PFSK-1 (cell line): ENCODE results near the gene PICALM.

ENCODE experiments used
- FOXP2 ChIP-seq: optimal IDR thresholded peaks from 2 replicates; pipeline ENCODE3; 2011; ENCODE audit warnings: borderline replicate concordance, control low read depth, inconsistent platforms; ENCODE audit not compliant: insufficient read depth; ENCODE audit errors: extremely low read length, extremely low read depth
- POLR2AphosphoS5 ChIP-seq: IDR thresholded peaks from 2 replicates; pipeline ENCODE4 v1.6.1; 2012; ENCODE audit warnings: low read depth, mild to moderate bottlenecking, control low read depth, low read length, moderate library complexity
- REST ChIP-seq, 2 experiments: IDR thresholded peaks; 2 replicates each; pipeline versions ENCODE4 v1.6.1 to v1.8.0; 2011 to 2012; ENCODE audit warnings: low read depth in 2 of 2, low read length in 2 of 2, control low read depth in 1 of 2, inconsistent platforms in 1 of 2, mild to moderate bottlenecking in 1 of 2, moderate library complexity in 1 of 2; ENCODE audit not compliant: insufficient read depth in 1 of 2
- SIN3A ChIP-seq: IDR thresholded peaks from 2 replicates; pipeline ENCODE4 v1.6.1; 2012; ENCODE audit warnings: mild to moderate bottlenecking, low read length, moderate library complexity, borderline replicate concordance; ENCODE audit not compliant: insufficient read depth
- TAF1 ChIP-seq: IDR thresholded peaks from 2 replicates; pipeline ENCODE4 v1.6.1; 2012; ENCODE audit warnings: low read length, control low read depth, borderline replicate concordance; ENCODE audit not compliant: insufficient read depth

PICALM gene

GRCh38 chr11:86091086-86091485, 22.2 kb upstream of the PICALM start:
- TF ChIP-seq FOXP2 (no peak), POLR2AphosphoS5 (no peak), REST (IDR thresholded peaks at IDR 0.05; ENCODE audit: insufficient read depth in 1 of 2, low read depth in 2 of 2, low read length in 2 of 2) (no peak), SIN3A (no peak), TAF1 (no peak)

- no peak for TF ChIP-seq REST (IDR thresholded peaks at IDR 0.05; ENCODE audit: insufficient read depth in 1 of 2, low read depth in 2 of 2, low read length in 2 of 2)
- TF ChIP-seq FOXP2 = no peak
- no peak for TF ChIP-seq POLR2AphosphoS5
Observed at GRCh38 chr11:86089659-86090058, 20.8 kb upstream of the PICALM start.

GRCh38 chr11:86087256-86087655, 18.4 kb upstream of the PICALM start:
- TF ChIP-seq TAF1 (no peak), POLR2AphosphoS5 (no peak), REST (IDR thresholded peaks at IDR 0.05; ENCODE audit: insufficient read depth in 1 of 2, low read depth in 2 of 2, low read length in 2 of 2) (no peak), SIN3A (no peak), FOXP2 (no peak)

- TF ChIP-seq FOXP2 (no peak), POLR2AphosphoS5 (no peak), SIN3A (no peak), REST (IDR thresholded peaks at IDR 0.05; ENCODE audit: insufficient read depth in 1 of 2, low read depth in 2 of 2, low read length in 2 of 2) (no peak), TAF1 (no peak)
Observed at GRCh38 chr11:86081455-86081854, 12.6 kb upstream of the PICALM start.

- TF ChIP-seq REST (IDR thresholded peaks at IDR 0.05; ENCODE audit: insufficient read depth in 1 of 2, low read depth in 2 of 2, low read length in 2 of 2) (no peak), FOXP2 (no peak)
Observed at GRCh38 chr11:86079421-86079820, 10.5 kb upstream of the PICALM start.
